ENCODE measurements around the gene HGF. TPM values are rescaled to one million over a fixed set of nuclear protein-coding genes. Genes with fewer than 3 reads are reported as not detected.
"Not testable (repeated sequence)": the region's sequence is repeated elsewhere in the genome, so short reads cannot be mapped to it uniquely, and the experiment has no call there.

Gene HGF
- total RNA-seq (under 1 TPM in 1 of 2 experiments, not detected in 1; 0.23 TPM), polyA plus RNA-seq (not detected), total RNA-seq (0 reads per million in 6 experiments)

DNA sequence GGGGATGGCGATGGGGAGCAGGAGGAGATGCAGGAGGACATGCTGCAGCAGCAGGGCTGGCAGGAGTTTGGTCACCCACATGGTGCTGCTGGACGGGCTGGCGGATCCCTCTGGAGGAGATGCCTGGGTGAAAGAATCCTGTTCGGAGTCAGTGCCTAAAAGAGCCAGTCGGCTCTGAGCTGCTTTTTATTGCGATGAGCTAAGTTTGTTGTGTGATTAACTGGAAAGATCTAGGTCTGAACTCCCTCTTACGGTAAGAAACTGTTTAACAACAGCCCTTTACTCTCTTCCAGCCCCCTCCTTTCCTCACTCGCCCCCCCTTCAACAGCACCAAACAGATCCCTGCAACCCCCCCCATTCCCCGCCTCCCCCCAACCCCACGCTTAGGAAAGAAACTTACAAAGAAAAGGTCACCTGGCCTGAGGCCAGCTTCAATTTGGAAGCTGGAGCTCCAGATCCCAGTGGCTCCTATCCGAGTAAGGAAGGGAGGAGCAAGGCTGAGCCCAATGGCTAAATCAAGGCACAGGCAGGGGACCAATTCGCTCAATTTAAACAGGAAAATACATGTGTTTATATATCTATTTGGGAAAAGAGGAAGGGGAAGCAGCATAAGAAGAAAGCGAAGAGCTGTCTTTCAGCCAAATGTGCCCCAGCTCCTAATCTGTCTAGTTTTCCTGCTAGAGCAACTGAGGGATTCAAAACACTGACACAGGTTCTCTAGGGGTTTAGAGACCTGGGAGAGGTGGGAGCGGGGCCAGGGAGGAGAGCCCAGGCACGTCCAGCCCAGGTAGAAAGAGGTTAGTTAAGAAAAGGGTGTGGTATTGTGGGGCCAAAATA, at the start of gene HGF:
TSS of gene HGF (minus strand) at position 157 of the 837 bp plus-strand sequence. CDS start at position 81, 76 bp downstream.
- POLR2A ChIA-PET, result no interaction called here
- H3K4me3 Mint-ChIP-seq, result peak within 1 kb of the TSS in 1 of 10 donors; percentile 73

DNA sequence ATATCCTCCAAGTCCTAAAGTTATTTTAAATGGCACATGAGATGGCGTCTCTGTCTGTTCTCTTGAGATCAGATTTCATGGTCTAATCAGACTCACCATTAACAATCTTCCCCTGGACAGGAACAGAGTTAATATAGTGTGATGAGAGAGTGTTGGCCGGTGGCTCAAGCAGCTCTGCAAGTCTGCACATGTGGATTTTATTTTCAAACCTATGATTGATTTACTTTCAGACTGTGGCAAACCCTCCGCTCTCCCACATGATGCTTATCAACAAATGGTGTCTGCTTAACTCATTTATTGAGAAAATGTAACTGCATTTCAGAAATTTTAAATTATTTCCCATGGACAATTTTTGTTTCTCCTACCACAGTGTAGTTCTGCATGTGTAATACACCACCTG, 46.5 kb upstream of the HGF start:
- no peaks in the 10 kb centered on the region for H3K36me3 Mint-ChIP-seq

More for the DNA sequence above, at the start of gene HGF:
- H3K4me1 Mint-ChIP-seq, result peaks cover 0 to 11% (median 6%) of the 10 kb centered on the region in 4 donors
- no peak for DNase-seq
- no peak for ATAC-seq
- peaks cover 0 to 14% (median 1%) of the 10 kb centered on the region in 5 donors for H3K27me3 Mint-ChIP-seq
- H3K9me3 Mint-ChIP-seq, result peaks cover 0 to 3% (median 0%) of the 10 kb centered on the region in 9 donors
- no peaks in the 10 kb centered on the region for H3K36me3 Mint-ChIP-seq
- no peak within 1 kb of the TSS for H3K27ac Mint-ChIP-seq

DNA sequence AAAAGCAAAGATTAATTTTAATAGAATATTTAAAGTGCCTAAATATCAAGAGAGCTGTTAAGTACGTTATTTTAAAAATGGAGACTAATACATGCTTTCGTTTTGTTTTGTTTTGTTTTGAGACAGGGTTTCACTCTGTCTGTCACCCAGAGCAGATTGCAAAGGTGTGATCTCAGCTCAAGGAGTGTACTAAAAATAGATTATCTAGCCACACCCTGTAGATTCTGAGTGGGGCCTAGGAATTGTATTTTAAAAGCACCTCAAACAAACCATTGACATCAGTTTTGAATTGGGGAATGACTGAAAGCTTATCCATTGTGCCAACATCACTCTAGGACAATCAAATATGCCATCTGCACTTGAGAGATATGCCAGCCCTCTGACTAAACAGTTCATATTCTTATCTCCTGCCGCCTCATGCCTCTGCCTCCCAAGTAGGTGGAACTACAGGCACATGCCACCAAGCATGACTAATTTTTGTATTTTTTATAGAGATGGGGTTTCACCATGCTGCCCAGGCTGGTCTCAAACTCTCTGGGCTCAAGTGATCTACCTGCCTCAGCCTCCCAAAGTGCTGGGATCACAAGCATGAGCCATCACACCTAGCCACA, 43.1 kb upstream of the HGF start:
- H3K4me3 Mint-ChIP-seq, H3K36me3 Mint-ChIP-seq, POLR2A ChIA-PET, ATAC-seq, H3K27me3 Mint-ChIP-seq, H3K27ac Mint-ChIP-seq, H3K4me1 Mint-ChIP-seq, DNase-seq, H3K9me3 Mint-ChIP-seq: not testable (repeated sequence)

More for the DNA sequence above, 46.5 kb upstream of the HGF start:
- H3K27me3 Mint-ChIP-seq, result no peaks in the 10 kb centered on the region
- DNase-seq (no peak), ATAC-seq (no peak)
- no peaks in the 10 kb centered on the region for H3K4me1 Mint-ChIP-seq
- POLR2A ChIA-PET, result no interaction called here
- no peak overlapping the region for H3K4me3 Mint-ChIP-seq
- H3K9me3 Mint-ChIP-seq, result no peaks in the 10 kb centered on the region
- no peak overlapping the region for H3K27ac Mint-ChIP-seq

DNA sequence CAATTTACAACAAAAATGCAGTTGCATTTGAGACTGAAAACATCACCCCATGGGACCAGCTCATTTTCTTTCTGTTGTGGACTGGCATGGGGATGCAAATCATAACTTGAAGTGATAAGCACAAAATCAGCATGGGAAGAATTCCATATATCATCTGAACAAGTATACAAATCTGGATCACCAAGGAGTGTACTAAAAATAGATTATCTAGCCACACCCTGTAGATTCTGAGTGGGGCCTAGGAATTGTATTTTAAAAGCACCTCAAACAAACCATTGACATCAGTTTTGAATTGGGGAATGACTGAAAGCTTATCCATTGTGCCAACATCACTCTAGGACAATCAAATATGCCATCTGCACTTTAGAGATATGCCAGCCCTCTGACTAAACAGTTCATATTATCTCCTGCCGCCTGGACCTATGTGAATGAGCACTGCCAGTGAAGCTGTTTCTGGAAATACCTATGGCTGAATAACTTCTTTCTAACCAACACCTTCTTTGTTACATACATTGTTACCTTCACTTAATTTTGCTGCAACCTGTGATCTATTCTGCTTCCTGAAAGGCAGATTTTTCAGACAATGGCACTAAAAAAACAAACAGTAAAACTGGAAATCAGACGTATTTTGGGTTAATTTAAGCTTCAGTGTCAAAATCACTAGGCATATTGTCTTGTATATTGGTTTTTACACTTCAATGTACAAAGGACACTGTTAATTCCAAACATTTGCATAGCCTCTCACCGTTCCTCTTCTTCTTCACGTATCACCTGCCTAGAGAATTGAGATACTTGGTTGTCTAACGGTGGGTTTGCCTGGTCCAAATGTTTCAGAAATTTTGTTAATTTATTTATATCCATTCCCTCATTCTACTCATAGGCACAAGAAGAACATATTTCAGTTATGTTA, 42.4 kb upstream of the HGF start:
- H3K9me3 Mint-ChIP-seq, result peaks cover 0 to 8% (median 0%) of the 10 kb centered on the region in 9 donors
- POLR2A ChIA-PET, result no interaction called here
- H3K36me3 Mint-ChIP-seq, result no peaks in the 10 kb centered on the region
- ATAC-seq (no peak), DNase-seq (no peak)
- H3K27ac Mint-ChIP-seq, result no peak overlapping the region
- H3K27me3 Mint-ChIP-seq, result no peaks in the 10 kb centered on the region
- H3K4me1 Mint-ChIP-seq, result no peaks in the 10 kb centered on the region
- no peak overlapping the region for H3K4me3 Mint-ChIP-seq

DNA sequence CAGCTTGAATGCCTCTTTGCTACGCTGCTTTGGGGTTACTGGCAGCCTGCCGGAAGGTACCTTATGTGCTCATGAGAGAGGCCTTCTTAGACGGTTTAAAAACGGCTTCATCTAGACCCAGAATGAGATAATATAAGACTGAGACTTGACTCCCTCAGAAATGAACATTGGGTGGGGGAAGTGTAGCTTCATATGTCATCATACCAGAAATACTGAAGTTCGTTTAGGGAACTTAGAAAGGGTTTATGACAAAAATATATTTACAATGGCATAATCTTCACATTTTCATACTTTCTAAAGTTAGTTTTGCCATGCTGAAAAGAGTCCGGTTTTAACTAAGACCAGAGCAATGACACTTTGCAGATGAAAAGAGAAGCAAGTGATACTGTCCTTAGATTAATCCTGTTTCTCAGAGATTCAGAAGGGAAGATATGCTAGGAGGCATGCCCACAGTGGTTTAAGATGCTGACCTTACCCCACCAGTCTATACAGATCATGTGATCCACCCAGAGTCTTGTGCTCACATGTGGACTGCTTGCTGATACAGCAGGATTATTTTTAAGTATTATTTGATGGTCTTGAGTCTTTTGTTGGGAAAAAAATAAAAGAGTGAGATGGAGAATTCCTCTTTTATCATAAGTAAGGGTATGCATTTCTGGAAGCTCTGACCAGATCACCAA, 40.8 kb upstream of the HGF start:
- Mint-ChIP-seq H3K9me3 (peaks cover 0 to 8% (median 0%) of the 10 kb centered on the region in 9 donors), H3K36me3 (no peaks in the 10 kb centered on the region), H3K4me3 (no peak overlapping the region), H3K27ac (no peak overlapping the region), H3K4me1 (no peaks in the 10 kb centered on the region), H3K27me3 (no peaks in the 10 kb centered on the region)
- ATAC-seq, result no peak
- POLR2A ChIA-PET, result no interaction called here
- DNase-seq, result no peak

DNA sequence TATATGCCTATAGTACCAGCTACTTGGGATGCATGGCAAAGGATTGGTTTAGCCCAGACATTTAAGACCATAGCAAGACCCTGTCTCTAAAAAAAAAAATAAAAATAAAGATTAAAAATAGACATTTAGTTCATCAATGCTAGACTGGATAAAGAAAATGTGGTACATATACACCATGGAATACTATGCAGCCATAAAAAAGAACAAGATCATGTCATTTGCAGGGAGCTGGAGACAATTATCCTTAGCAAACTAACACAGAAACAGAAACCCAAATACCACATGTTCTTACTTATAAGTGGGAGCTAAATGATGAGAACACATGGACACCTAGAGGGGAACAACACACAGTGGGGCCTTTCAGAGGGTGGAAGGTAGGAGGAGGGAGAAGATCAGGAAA, 38.5 kb upstream of the HGF start:
- peaks cover 0 to 11% (median 3%) of the 10 kb centered on the region in 9 donors for H3K9me3 Mint-ChIP-seq
- H3K27me3 Mint-ChIP-seq, H3K4me3 Mint-ChIP-seq, H3K27ac Mint-ChIP-seq, H3K36me3 Mint-ChIP-seq, ATAC-seq, H3K4me1 Mint-ChIP-seq, POLR2A ChIA-PET, DNase-seq: not testable (repeated sequence)

DNA sequence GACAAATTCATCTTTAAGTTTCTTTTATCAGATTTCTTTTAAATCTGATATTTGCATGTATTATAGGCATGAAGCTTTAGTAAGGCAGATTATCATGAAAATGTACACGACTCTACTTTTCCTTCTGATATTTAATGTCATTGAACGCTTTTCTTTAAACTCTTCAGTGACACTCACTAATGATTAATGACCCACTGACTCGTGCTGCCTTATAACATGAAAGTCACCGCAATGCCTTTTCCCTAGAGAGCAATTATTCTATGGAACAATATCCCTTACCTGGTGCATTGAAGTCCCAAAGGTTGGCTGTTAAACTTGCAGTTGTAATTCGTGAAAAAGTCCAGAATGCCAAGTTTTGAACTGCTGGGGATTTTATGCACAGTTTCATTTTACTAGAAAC, 33.4 kb upstream of the HGF start:
- ATAC-seq (no peak), DNase-seq (no peak)
- Mint-ChIP-seq H3K4me3 (no peak overlapping the region), H3K4me1 (no peaks in the 10 kb centered on the region), H3K36me3 (no peaks in the 10 kb centered on the region), H3K27me3 (peaks cover 0 to 3% (median 0%) of the 10 kb centered on the region in 5 donors), H3K9me3 (peaks cover 0 to 11% (median under 1%) of the 10 kb centered on the region in 9 donors), H3K27ac (no peak overlapping the region)
- POLR2A ChIA-PET, result no interaction called here

DNA sequence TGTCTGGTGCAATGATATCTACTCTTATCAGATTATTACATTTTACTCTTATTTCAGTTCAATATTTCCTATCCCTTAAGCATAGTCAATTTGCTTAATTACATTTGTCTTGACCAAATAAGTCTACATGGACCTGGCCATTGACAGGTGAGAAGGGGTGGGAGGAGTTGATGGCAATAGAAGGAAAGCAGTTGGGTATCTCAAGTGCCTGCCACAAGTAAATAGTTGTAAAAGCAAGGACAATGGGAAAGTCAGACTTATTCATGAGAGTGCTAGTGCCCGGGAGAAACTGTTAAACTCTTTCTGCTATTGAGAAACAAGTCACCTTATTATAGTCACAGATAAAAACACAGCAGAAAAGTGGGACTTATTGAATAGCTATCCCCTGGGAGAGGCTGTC, 32.4 kb upstream of the HGF start:
- no peak overlapping the region for H3K27ac Mint-ChIP-seq
- POLR2A ChIA-PET, result no interaction called here

DNA sequence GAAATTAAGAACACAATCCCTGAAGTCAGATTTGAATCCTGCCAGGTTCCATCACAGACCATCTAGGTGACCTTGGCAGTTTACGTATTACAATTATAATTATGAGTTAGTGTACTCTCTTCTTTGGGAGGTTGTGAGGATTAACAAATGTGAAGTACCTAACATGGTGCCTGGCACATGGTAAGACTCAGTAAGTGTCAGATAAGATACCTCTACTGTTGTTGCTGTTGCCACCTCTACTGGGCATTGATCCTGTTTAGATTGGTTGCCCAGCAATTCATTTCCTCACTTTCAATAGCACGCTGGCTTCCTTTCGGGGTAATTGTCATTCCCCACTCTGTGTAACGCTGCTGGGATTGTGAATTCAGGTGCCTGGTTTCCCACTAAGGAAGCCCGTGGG, 31.7 kb upstream of the HGF start:
- H3K36me3 Mint-ChIP-seq, result no peaks in the 10 kb centered on the region
- ATAC-seq (no peak), DNase-seq (no peak)
- H3K4me3 Mint-ChIP-seq, result no peak overlapping the region
- H3K9me3 Mint-ChIP-seq, result peaks cover 0 to 11% (median 0%) of the 10 kb centered on the region in 9 donors
- H3K4me1 Mint-ChIP-seq, result no peaks in the 10 kb centered on the region
- no peak overlapping the region for H3K27ac Mint-ChIP-seq
- POLR2A ChIA-PET, result no interaction called here
- peaks cover 0 to 3% (median 0%) of the 10 kb centered on the region in 5 donors for H3K27me3 Mint-ChIP-seq

More for the DNA sequence above, 32.4 kb upstream of the HGF start:
- DNase-seq (no peak), ATAC-seq (no peak)
- Mint-ChIP-seq H3K9me3 (peaks cover 0 to 11% (median 0%) of the 10 kb centered on the region in 9 donors), H3K36me3 (no peaks in the 10 kb centered on the region), H3K4me1 (no peaks in the 10 kb centered on the region), H3K4me3 (no peak overlapping the region), H3K27me3 (peaks cover 0 to 3% (median 0%) of the 10 kb centered on the region in 5 donors)

DNA sequence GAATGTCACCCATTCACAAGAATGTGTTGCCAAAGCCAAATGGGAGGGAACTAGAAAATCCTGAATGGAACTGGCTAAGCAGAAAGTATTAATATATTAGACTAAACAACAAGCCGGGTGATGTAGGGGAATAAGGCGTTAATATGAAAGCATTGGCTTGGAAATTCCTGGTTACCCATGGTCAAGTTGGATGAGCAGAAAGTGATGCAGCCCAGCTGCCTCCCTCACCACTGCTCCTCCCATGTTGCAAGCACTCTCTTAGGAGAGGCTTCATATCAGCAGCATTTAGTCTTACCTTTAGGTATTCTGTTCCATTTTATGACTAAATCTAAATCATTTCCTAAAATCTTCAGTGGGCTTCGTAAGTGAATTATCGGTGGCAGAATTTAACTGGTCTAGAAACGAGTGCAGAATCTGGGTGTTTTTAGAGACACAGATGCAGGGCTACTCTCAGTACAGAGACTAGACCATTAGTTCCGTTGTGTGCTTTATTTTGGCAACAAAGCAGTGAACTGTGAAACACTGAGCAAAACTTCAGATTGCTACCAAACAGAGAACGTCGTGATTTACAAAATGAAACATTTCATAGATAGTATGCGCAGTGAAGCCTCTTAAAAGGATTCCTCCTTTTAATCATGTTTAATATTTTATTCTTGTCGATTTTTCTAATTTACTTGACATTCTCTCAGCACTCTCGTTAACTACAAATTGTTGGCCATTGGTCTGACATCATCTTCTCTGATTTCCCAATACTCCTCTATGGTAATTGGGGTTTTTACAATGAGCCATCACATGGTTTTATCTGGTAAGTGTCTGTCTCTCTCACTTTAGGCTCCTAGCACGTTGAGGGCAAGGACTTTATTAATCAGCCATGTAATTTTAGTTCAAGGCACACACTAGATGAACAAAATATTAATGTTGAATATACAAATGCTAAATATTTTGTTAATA, 22.0 kb upstream of the HGF start:
- no peak overlapping the region for H3K27ac Mint-ChIP-seq
- peaks cover 0 to 4% (median 0%) of the 10 kb centered on the region in 9 donors for H3K9me3 Mint-ChIP-seq
- ATAC-seq (no peak), DNase-seq (no peak)
- H3K36me3 Mint-ChIP-seq, result no peaks in the 10 kb centered on the region
- no peak overlapping the region for H3K4me3 Mint-ChIP-seq
- H3K4me1 Mint-ChIP-seq, result no peaks in the 10 kb centered on the region
- H3K27me3 Mint-ChIP-seq, result no peaks in the 10 kb centered on the region
- POLR2A ChIA-PET, result no interaction called here

DNA sequence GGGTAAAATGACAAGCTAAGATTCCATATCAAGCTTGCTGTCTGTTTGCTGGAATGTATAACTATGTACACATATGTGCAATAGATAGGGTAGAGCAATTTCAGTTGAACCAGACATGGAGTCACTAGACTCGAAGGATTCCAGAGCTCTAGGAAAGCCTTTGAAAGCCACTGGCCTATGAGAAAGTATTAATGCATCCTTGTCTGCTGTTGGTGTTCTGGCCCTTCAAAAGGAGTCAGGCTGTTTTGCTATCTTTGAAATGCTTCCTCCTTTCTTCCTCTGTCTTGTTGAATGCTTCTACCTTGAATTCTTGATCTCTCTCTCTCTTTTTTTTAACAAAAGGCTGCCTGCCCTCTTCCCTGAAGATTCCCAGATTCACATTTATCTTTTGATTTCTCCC, 20.8 kb upstream of the HGF start:
- Mint-ChIP-seq H3K9me3 (peaks cover 0 to 4% (median 0%) of the 10 kb centered on the region in 9 donors), H3K36me3 (no peaks in the 10 kb centered on the region), H3K27me3 (no peaks in the 10 kb centered on the region), H3K4me1 (no peaks in the 10 kb centered on the region), H3K4me3 (no peak overlapping the region), H3K27ac (no peak overlapping the region)
- POLR2A ChIA-PET, result no interaction called here
- ATAC-seq (no peak), DNase-seq (no peak)

All from naive thymus-derived CD8-positive, alpha-beta T cell (primary cell).